A204.1 (cell line): Measurements from ENCODE around the gene NUP85.
"Not testable (repeated sequence)": the region's sequence is repeated elsewhere in the genome, so short reads cannot be mapped to it uniquely, and the experiment has no call there.

Source experiments
- FAIRE-seq: peaks from 2 replicates; lab custom pipeline; 2012; peaks lifted over from hg19 to GRCh38; lab: Jason Lieb, UNC

NUP85 gene

DNA sequence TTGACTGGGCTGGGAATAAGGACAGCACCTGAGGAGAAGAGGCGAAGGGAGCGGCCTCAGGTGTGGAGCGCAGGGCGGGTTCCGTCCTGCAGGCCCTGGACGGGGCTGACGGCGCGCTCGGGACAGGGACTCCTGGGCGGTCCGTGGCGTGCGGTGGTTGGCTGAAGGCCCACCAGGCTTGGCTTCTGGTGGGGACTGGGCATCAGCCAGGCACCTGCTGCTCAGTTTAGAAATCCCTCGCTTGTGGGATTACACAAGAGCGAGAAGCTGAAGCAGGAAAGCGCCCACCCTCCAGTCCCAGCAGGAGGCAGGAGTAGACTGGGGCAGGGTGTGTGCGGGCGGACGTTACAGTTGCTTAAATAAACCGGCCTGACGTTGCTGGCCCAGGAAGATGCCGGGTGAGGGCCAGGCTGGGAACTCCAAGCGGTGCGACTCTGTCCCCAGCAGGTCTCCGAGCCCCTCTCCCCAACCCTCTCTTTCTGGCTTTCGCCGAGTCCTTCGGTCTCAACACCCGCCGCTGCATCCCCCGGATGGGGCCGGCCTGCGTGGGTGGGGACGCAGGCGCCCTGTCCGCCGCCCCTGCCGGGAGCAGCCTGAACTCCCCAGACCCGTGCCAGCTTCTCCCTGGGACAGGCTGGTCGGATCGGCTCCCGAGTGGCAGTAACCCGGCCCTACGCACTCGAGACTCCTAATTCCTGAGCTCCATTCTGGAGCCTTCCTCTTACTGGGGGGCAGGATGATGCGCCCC lies 64.9 kb downstream of the NUP85 start:
- no peak for FAIRE-seq

DNA sequence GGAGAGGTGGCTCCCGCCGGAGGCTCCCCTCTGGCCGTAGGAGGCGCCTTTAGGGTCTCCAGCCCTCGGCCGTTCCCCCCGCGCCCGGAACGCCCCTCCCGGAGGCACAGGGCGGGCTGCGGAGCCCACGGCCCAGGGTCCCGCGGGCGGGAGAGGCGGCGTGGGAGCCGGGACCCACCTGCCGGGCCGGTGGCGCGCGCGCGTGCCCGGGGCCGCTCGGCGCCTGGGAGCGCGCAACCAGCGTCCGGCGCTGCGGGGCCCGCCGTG lies 65.4 kb downstream of the NUP85 start, which contains the start of gene MIF4GD:
Gene MIF4GD (minus strand): TSS at position 266 of the 267 bp plus-strand sequence. CDS start 1,036 bp downstream, outside the sequence.
- FAIRE-seq = no peak

GRCh38 chr17:75271233-75271954 lies 65.9 kb downstream of the NUP85 start:
- FAIRE-seq = no peak

- FAIRE-seq = no peak
These were observed 66.7 kb downstream of the NUP85 start for GRCh38 chr17:75271955-75272847.

DNA sequence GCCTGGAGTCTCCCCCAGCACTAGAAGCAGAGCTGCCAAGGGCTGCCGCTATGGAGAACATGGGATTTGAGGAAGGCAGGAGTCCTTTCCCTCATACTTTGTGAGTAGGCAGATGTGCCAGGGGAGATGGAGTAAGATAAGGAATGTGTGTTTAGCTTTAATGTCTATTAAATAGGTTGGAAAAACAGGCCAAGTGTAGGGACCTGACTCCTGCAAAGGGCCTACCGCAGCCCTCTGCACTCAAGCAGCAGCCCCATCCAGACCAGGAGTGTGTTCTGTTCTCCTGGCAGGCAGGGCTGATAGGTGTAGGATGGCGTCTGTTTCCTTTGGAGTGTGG lies 67.3 kb downstream of the NUP85 start:
- no peak for FAIRE-seq

GRCh38 chr17:75273977-75274708 lies 68.7 kb downstream of the NUP85 start:
- no peak for FAIRE-seq

GRCh38 chr17:75277664-75278071 lies 72.2 kb downstream of the NUP85 start:
- no peak for FAIRE-seq

DNA sequence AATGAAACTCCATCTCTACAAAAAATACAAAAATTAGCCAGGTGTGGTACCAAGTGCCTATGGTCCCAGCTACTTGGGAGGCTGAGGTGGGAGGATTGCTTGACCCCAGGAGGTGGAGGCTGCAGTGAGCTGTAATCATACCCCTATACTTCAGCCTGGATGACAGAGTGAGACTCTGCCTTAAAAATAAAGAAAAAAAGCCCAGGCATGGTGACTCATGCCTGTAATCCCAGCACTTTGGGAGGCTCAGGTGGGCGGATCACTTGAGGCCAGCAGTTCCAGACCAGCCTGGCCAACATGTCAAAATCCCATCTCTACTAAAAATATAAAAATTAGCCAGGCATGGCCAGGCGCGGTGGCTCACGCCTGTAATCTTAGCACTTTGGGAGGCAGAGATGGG lies 74.7 kb downstream of the NUP85 start:
- FAIRE-seq = not testable (repeated sequence)

GRCh38 chr17:75285123-75285522 lies 79.6 kb downstream of the NUP85 start:
- no peak for FAIRE-seq
